G401.6 (cell line): ENCODE measurements around the gene NDUFB2.
"Not testable (repeated sequence)": the region's sequence is repeated elsewhere in the genome, so short reads cannot be mapped to it uniquely, and the experiment has no call there.

Experiments
- FAIRE-seq: peaks from 2 replicates; lab custom pipeline; 2012; peaks lifted over from hg19 to GRCh38; lab: Jason Lieb, UNC

The NDUFB2 gene

GRCh38 chr7:140743255-140743654, 46.7 kb downstream of the NDUFB2 start:
- FAIRE-seq = not testable (repeated sequence)

GRCh38 chr7:140744005-140744404, 47.5 kb downstream of the NDUFB2 start:
- no peak for FAIRE-seq

- no peak for FAIRE-seq
These were observed 49.0 kb downstream of the NDUFB2 start for GRCh38 chr7:140745266-140746058.

GRCh38 chr7:140746751-140747150, 50.2 kb downstream of the NDUFB2 start:
- no peak for FAIRE-seq

- FAIRE-seq = no peak
These were observed 56.0 kb downstream of the NDUFB2 start for GRCh38 chr7:140752533-140752932.

GRCh38 chr7:140754506-140754905, 58.0 kb downstream of the NDUFB2 start:
- no peak for FAIRE-seq
